IPS-15b (cell line): ENCODE measurements around the gene PRM2.

Experiments
- H3K27me3 ChIP-seq: one replicate; pipeline ENCODE4 v1.6.1; 2013; ENCODE audit warnings: low read length; ENCODE audit not compliant: control insufficient read depth, insufficient read depth
- H3K36me3 ChIP-seq: one replicate; pipeline ENCODE4 v1.6.1; 2013; ENCODE audit warnings: low read length; ENCODE audit not compliant: control insufficient read depth, insufficient read depth
- H3K4me1 ChIP-seq: one replicate; pipeline ENCODE4 v1.6.1; 2013; ENCODE audit warnings: mild to moderate bottlenecking, low read length; ENCODE audit not compliant: control insufficient read depth, insufficient read depth
- H3K4me3 ChIP-seq: one replicate; pipeline ENCODE4 v1.5.1; 2013; ENCODE audit warnings: low read depth, low read length
- H3K9ac ChIP-seq: one replicate; pipeline ENCODE4 v1.6.1; 2013; ENCODE audit warnings: low read depth, mild to moderate bottlenecking, low read length
- H3K9me3 ChIP-seq: one replicate; pipeline ENCODE4 v1.6.1; 2013; ENCODE audit warnings: mild to moderate bottlenecking, low read length; ENCODE audit not compliant: control insufficient read depth, insufficient read depth

Gene PRM2

GRCh38 chr16:11314309-11314894, 38.1 kb upstream of the PRM2 start:
- H3K36me3 ChIP-seq: peaks cover 2% of the 10 kb centered on the region
- H3K9me3 ChIP-seq: no peaks in the 10 kb centered on the region
- no peak overlapping the region for H3K9ac ChIP-seq
- no peaks in the 10 kb centered on the region for H3K27me3 ChIP-seq
- no peak overlapping the region for H3K4me3 ChIP-seq
- peaks cover 32% of the 10 kb centered on the region for H3K4me1 ChIP-seq

DNA sequence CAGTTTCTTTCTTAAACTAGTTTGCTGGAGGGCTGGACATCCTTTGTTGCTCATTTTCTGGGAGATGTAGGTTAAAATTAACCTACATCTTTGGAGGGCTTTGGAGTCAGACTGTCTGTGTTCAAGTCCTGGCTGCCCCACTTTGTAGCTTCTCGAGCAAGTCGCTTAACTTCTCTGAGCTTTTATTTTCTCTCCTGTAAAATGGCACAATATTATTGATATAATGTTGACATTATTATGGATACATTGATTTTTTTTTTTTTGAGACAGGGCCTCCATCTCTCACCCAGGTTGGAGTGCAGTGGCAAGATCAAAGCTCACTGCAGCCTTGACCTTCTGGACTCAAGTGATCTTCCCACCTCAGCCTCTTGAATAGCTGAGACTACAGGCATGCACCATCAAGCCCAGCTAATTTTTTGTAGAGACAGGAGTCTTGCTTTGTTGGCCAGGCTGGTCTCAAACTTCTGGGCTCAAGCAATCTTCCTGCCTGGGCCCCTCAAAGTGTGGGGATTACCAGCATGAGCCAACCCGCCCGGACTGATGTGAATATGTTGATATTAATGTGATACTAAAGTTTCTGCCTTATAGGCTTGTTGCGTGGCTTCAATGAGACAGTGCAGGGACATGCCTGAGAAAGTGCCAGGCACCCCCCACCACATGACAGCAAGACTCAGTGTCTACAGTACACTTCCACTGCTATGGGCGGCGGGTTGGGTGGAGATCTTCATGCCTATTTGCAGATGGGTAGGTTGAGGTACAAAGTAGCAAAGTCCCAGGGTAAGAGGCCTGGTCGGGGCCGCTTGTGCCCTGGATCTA, 37.4 kb upstream of the PRM2 start:
- Histone ChIP-seq H3K36me3 (peaks cover under 1% of the 10 kb centered on the region), H3K4me3 (peak overlapping the region; percentile 23), H3K4me1 (peaks cover 32% of the 10 kb centered on the region), H3K9me3 (no peaks in the 10 kb centered on the region), H3K9ac (peak overlapping the region; percentile 26), H3K27me3 (no peaks in the 10 kb centered on the region)

DNA sequence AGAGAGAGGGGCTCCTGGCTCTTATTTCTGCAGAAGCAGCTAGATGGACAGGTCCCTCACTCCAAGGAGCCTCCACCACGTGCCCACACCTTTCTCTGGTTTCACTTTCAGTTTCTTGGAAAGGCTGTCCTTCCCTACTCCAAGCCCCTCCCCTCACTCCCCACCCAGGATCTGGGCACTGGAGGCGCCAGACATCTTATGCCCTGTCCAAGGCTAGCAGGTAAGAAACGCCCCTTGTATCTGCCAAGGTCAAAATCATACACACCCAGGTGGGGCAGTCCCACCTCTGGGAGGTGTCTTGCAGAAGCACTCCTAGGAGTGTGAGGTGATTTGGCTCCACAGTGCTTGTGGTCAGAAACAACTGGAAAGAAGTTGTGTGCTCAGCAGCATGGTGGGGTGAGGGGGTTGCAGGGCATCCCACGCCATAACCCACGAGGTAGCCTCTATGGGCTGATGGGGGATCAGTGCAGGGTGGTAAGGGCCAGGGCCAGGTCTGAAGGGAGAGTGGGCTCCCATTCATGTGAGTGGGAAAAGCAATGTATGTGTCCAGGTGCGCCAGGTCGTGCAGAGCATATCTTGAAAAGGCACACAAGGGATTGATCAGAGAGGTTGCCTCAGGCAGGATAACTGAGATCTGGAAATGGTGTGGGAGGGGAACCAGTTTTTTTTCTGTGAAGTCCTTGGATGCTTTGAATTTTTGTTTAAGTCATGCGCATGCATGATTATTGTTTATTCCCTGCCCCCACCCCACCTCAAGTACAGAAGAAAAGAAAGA, 36.6 kb upstream of the PRM2 start:
- no peaks in the 10 kb centered on the region for H3K36me3 ChIP-seq
- peak overlapping the region; percentile 23 for H3K4me3 ChIP-seq
- H3K9ac ChIP-seq: peak overlapping the region; percentile 60
- H3K4me1 ChIP-seq: peaks cover 34% of the 10 kb centered on the region
- H3K9me3 ChIP-seq: no peaks in the 10 kb centered on the region
- H3K27me3 ChIP-seq: no peaks in the 10 kb centered on the region

- Histone ChIP-seq H3K36me3 (no peaks in the 10 kb centered on the region), H3K9me3 (no peaks in the 10 kb centered on the region), H3K4me3 (no peak overlapping the region), H3K27me3 (no peaks in the 10 kb centered on the region), H3K4me1 (peaks cover 26% of the 10 kb centered on the region), H3K9ac (no peak overlapping the region)
Observed at GRCh38 chr16:11310997-11311561, 34.8 kb upstream of the PRM2 start.

DNA sequence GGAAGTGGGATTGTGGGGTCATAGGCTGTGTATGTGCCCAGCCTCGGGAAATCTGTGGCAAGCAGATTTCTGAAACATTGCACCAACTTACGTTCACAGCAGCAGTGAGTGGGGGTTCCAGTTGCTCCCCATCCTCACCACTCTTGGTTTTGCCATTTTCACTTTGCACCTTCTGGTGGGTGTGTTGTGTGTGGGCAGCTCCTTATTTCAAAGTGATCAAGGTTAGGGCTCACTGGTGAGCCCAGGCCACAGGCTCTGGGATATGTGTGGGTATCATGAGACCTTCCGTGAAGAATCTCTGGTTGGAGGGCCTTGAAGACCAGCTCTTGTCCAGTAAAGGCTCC, 34.3 kb upstream of the PRM2 start:
- no peaks in the 10 kb centered on the region for H3K27me3 ChIP-seq
- H3K9me3 ChIP-seq: no peaks in the 10 kb centered on the region
- no peak overlapping the region for H3K4me3 ChIP-seq
- H3K9ac ChIP-seq: no peak overlapping the region
- H3K4me1 ChIP-seq: peaks cover 24% of the 10 kb centered on the region
- H3K36me3 ChIP-seq: no peaks in the 10 kb centered on the region

GRCh38 chr16:11309895-11310633, 33.8 kb upstream of the PRM2 start:
- H3K4me1 ChIP-seq: peaks cover 24% of the 10 kb centered on the region
- no peak overlapping the region for H3K9ac ChIP-seq
- no peaks in the 10 kb centered on the region for H3K27me3 ChIP-seq
- no peaks in the 10 kb centered on the region for H3K36me3 ChIP-seq
- no peaks in the 10 kb centered on the region for H3K9me3 ChIP-seq
- H3K4me3 ChIP-seq: no peak overlapping the region

DNA sequence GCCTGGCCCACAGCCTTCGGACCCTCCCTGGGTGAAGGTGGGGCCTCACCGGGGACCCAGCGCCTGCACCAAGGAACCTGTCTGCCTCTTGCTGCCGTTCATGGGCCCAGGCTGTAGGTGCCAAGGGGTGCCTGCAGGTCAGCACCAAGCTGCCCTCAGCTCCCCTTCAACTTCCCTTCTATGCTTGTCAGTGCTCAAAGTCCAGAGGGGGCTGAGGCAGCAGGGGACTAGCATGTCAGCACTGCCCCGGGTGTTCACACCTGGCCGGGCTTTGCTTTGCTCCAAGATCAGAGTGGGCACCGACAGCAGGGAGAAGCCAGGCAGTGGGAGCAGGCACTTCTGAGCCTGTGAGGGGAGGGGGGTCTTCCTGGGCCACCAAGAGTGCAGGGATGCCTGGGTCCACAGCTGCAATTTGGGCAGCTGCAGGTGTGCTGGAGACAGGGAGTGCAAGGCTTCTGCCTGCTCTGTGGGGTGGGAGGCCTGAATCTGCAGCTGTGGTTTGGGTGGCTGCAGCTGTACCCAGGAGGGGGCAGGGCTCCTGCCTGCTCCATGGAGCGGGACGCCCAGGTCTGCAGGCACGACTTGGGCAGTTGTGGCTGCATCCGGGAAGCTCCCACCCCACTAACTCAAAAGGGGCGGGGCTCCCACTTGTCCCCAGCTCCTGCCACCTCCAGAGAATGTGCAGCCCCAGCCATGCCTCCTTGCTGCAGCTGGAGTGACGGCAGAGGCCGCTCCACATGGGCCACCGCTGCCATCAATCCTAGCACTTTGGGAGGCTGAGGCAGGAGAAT, 32.4 kb upstream of the PRM2 start:
- H3K4me3 ChIP-seq: no peak overlapping the region
- no peaks in the 10 kb centered on the region for H3K36me3 ChIP-seq
- H3K4me1 ChIP-seq: peaks cover 17% of the 10 kb centered on the region
- no peak overlapping the region for H3K9ac ChIP-seq
- no peaks in the 10 kb centered on the region for H3K9me3 ChIP-seq
- no peaks in the 10 kb centered on the region for H3K27me3 ChIP-seq

DNA sequence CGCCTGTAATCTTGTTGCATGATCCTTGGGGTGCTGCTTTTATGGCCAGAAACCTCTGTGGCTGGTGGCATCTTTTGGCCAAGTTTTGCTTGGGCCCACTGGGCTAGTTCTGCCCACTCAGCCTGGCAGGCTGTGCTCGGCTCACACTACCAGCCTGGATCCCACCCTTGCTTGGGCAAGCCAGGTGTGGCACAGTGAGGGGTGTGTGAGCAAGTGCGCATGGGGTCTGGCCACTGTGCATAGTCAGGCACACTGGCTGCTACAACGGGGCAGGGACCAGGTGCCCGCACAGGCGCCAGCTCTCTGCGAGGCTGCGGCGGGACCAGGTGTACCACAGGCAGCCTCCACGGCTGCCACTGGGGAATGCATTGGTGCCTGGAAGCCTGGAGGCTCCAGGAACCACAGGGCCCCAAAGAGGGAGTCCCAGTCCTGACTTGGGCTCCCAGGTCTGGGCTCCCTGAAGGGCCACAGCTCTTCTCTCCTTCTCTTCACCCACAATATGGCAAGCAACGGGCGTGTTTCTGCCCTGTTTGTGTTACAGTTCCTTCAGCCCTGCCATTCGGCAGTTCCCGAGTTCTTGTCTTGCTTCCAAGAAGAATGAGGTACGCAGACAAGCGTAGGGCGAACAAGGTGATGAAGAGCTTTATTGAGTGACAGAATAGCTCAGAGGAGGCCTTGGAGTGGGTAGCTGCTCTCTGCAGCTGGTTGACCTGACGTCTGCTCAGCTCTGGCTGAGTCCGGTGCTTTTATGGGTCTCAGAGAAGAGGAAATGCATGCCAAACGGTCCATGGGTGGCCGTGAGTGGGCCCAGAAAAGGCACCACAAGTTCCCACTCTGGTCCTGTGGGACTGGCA, 31.6 kb upstream of the PRM2 start:
- no peaks in the 10 kb centered on the region for H3K27me3 ChIP-seq
- no peaks in the 10 kb centered on the region for H3K9me3 ChIP-seq
- H3K36me3 ChIP-seq: no peaks in the 10 kb centered on the region
- no peak overlapping the region for H3K9ac ChIP-seq
- peaks cover 10% of the 10 kb centered on the region for H3K4me1 ChIP-seq
- no peak overlapping the region for H3K4me3 ChIP-seq

DNA sequence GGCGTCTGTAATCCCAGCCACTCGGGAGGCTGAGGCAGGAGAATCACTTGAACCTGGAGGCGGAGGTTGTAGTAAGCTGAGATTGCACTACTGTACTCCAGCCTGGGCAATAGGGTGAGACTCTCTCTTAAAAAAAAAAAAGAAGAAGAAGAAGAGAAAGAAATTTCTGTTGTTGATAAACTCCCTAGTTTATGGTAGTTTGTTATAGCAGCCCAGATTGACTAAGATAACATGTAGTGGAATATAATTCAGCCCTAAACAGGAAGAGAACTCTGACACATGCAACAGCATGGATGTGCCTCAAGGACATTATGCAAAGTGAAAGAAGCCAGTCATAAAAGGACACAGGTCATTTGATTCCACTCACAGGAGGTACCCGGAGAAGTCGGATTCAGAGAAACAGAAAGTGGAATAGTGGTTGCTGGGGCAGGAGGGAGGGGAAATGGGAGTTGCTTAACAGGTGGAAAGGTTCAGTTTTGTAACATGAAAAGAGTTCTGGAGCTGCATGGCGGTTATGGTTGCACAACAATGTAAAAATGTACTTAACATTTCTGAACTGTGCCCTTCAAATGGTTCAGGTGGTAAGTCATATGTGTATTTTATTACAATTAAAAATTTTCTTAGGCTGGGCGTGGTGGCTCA, 30.8 kb upstream of the PRM2 start:
- Histone ChIP-seq H3K4me3 (no peak overlapping the region), H3K36me3 (no peaks in the 10 kb centered on the region), H3K4me1 (peaks cover 4% of the 10 kb centered on the region), H3K9me3 (no peaks in the 10 kb centered on the region), H3K9ac (no peak overlapping the region), H3K27me3 (no peaks in the 10 kb centered on the region)

GRCh38 chr16:11306381-11306780, 30.1 kb upstream of the PRM2 start:
- Histone ChIP-seq H3K9me3 (no peaks in the 10 kb centered on the region), H3K4me3 (no peak overlapping the region), H3K4me1 (peaks cover 4% of the 10 kb centered on the region), H3K27me3 (no peaks in the 10 kb centered on the region), H3K9ac (no peak overlapping the region), H3K36me3 (no peaks in the 10 kb centered on the region)
